ENCODE results near the gene LDB2.

Gene LDB2

DNA sequence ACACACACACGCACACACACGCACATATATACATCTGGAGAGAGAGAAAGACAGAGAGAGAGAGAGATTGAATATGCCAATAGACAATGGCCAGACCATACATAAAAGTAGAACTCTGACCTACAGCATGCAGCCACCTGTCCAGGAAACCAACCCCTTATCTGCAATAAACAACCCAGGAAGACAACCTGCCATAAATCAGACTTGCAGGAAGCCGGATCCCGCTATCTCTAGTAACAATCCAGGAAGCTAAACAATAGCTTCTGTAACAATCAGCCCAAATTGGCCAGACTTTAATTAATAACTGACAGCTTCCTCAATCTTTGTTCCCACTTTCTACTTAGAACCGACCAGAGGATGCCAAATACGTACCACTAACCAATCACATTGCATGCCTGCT lies 173.2 kb downstream of the LDB2 start:
- DNase-seq (ENCODE audit: low read depth in 1 of 2, low spot score in 1 of 2) = no peak

DNA sequence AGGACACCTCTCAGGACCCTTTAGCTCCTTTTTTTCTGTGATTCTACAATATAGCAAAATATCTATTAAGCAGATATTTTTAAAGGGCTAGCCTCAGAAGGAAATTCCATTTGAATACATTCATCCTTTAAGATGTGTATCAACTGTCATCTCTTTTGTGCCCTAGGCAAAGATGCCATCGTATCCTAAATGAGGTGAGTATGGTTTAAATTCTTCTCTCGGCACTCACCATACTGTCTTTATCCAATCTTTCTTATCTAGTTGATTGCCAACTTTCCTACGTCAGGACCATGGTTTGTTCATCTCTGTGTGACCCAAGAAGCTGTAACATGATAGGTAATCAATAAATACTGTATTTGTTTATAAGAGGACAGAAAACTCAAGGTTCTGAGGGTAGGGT lies 176.0 kb downstream of the LDB2 start:
- DNase-seq (ENCODE audit: low read depth in 1 of 2, low spot score in 1 of 2) = no peak

DNA sequence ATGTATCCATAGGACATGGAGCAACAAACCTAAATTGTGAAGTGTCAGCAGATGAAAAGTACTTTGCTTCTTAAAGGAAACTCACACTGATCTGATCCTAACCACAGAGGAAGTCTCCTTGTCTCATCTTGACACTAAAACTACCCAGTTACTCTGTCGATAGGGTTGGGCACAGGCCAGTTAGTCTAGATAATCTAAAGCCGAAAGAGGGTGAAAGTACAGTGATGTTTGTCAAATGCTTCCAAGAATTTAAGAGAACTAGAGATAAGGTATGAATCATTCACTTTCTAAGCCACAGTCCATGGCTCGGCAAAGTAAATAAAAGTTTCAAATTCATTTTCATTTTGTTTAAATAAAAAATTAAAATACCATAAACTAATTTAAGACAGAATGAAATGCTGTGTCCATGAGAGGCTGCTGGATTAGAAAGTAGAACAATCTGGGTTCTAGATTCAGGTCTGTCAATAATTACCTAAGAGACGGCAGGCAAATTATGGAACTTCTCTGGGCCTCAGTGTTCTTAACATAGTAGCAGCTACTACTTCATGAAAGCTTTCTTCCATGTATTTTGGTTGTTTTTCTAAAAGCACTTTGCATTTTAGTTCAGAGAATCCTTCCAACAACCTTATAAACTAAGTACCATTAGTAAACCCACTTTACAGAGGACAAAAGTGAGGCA lies 176.7 kb downstream of the LDB2 start:
- no peak for DNase-seq (ENCODE audit: low read depth in 1 of 2, low spot score in 1 of 2)

DNA sequence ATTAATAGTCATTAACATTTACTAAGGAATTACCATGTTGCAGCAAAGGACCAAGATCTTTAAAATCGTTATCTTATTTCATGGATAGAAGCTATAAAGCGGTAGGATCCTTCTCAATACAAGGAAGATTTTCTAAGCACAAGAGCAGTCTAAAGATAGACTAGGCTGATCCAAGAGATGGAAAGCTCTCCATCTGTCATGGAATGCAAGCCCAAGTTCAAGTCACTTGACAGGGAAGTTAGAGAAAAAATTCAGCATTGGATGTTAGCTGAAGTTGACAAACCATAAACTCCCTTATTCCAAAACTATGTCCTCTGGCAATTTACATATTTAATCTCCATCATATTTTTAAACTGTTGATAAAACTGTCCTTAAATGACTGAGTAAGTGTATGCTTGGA lies 177.7 kb downstream of the LDB2 start:
- DNase-seq (ENCODE audit: low read depth in 1 of 2, low spot score in 1 of 2) = no peak

DNA sequence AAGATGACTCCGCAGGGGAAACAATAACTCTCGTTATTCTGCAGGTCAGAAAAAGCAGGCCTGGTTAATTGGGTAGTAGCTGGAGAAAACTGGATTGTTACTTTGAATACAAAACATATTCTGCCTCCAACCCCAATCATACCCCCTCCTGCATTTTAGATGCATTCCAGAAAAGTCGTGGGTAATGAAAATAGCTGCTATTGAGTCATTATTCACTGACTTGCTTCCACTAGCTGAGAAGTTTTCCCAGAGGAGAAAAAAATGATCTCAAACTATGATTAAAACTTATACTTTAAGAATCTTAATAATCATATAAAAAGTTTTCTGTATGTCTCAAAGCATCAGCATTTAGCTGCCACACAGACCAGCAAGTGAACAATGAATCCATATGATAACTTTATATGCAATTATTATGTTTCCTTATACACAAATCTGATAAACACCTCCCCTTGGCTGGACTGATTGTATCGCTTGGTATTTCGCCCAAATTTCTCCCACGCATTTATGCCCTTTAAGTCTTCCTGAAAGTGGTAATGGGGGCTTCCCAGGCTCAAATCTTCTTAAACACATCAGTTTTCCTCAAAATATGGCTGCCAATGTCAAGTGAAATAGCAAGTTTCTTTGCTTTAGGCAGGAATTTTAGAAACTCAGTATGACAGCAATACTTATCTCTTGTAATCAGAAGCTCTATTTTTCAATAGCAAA lies 181.0 kb downstream of the LDB2 start:
- DNase-seq (ENCODE audit: low read depth in 1 of 2, low spot score in 1 of 2) = no peak

DNA sequence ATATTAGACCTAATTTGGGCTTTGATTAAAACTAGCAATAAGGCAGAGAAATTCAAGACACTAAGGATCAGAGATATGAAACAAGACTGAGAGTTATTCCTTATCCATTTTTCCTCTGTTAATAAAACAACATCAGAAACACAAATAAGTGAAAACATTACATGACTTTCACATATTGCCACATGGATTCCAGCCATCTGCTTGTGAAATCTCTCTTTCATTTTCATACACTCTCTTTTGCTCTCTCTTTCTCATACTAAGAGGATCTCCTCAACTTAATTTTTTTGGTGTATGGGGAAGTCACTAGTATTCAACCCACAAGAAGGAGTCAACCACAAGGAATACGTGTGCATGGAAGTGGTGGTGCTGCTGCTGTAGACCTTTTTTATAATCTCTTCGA lies 183.0 kb downstream of the LDB2 start:
- DNase-seq (ENCODE audit: low read depth in 1 of 2, low spot score in 1 of 2) = no peak

DNA sequence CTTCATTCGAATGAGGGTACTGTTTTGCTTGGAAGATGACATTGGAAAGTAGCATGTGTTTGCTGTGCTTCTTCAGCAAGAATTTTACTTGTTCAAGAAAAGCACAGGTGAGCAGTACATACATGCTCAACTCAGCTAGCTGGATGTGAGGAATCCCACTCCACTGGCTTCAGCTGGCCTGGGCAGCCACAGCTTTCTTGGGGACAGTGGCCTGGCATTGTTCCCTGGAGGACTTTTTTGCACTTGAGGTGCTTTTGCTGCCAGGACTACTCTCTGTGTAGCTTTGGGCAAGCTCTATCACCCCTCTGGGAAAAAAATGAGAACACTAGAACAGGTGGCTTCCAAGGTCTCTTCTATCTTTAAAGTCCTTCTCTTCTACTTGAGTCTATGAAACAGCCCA lies 184.3 kb downstream of the LDB2 start:
- DNase-seq (ENCODE audit: low read depth in 1 of 2, low spot score in 1 of 2) = no peak

DNA sequence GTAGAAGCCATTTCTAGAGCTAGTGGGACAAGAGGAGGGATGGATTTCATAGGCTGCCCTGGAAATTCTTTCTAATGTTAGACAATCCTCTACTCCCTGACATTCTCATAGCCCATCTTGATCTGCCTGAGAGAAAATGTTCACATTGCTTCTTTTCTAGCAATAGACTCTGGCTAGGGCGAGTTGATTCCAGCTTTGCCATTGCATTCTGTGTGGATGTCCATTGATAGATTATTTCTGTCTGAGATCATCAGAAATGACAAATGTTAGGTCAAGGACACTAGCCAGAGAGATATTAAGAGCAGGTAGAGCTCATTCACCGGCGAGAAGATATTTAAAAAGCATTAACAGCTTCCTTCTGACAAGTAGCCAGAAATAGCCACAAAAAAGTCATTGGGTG lies 184.7 kb downstream of the LDB2 start:
- DNase-seq (ENCODE audit: low read depth in 1 of 2, low spot score in 1 of 2) = no peak

DNA sequence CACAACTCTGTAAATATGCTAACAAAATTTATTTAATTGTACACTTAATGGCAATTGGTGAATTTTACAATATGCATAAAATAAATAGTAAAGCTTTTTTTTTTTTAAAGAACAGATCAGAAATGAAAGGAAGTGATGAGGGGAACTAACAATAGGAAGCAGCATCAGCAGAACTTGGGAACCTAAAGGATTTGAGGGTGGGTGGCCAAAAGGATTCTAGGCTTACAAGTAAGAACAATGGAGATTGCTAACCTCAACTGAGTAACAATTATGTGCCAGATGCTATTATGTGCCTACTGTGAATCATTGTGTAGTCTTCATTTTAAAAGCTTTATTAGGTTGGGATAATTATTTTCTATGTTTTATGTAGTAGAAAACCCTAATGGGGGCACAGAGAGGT lies 185.2 kb downstream of the LDB2 start:
- no peak for DNase-seq (ENCODE audit: low read depth in 1 of 2, low spot score in 1 of 2)

DNA sequence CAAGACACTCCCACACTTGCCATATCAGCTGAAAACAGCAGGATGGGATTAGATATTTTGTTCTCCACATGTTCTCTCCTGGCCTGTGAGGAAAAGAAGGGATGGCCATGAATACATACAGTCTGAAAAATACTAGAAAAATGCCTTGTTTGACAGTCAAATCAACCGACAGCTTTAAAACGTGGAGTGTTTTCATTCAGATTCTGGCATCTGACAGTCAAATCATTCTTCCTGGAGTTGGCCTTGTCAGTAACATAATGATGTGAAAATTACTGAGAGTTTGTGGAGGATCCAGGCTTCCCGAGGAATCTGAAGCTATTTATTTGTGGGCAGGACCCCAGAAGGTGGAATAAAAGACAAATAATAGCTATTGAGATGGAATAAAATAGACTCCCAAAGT lies 188.2 kb downstream of the LDB2 start:
- no peak for DNase-seq (ENCODE audit: low read depth in 1 of 2, low spot score in 1 of 2)

DNA sequence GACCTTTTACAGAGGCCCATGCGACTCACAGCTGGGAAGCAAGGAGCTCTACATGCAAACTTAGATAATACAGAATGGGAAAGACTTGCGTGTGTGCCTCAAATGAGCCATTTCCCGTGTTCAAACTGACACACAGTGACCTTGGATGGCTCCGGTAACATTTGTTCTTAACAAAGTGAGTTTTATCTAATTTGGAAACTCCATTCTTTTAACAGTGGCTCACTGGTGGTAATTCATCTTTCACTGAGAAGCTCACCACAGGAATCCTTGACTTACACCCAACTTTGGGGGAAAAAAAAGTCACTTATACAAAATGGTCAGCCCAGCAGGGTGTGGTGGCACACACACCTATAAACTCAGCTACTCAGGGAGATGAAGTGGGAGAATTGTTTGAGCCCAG lies 190.6 kb downstream of the LDB2 start:
- DNase-seq (ENCODE audit: low read depth in 1 of 2, low spot score in 1 of 2) = no peak

DNA sequence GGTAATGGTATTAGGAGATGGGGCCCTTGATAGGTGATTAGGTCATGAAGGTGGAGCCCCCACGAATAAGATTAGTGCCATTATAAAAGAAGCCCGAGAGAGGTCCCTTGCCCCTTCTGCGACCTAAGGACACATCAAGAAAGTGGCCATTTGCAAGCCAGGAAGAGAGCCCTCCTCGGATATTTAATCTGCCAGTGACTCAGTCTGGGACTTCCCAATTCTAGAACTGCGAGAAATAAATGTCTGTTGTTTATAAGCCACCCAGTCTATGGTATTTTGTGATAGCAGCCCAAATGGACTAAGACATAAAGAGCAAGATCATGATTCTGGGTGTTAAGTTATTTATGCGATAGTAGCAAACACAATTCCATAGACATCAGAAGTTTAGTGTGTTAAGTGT lies 192.2 kb downstream of the LDB2 start:
- no peak for DNase-seq (ENCODE audit: low read depth in 1 of 2, low spot score in 1 of 2)

DNA sequence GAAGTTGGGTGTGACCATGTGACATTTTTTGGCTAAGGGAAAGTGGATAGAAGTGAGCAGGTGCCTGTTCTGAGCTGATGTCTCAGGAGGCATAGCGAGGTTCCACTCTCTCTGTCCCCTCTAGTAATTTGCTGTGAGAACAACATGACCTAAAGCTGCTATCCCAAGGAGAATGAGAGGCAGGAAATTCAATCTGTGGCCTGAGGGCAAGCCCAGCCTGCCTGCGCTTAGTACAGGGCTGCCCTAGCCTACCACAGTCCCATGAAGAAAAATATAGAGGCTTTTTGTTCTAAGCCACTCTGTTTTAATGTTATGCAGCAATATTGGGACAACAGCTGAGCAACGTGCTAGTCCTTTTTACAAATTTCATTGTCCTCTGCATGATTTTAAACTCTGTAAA lies 193.1 kb downstream of the LDB2 start:
- DNase-seq (ENCODE audit: low read depth in 1 of 2, low spot score in 1 of 2) = no peak

DNA sequence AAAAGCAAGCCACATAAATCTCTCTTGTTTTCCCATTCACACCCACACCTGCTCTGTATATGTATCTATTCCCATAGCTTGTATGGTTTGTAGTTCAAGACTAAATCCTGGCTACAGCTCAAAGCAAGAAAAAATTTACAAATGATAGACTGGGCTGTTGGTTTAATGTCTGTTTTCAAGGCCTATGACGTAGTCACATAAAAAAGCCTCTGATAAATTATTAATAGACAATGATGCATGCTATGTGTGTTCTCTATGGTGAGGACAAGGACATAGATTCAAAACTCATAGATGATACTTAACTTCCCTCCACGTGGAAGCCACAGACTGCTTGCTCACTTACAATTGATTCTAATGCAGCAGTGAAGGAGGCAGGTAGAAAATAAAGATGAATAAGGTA lies 194.0 kb downstream of the LDB2 start:
- DNase-seq (ENCODE audit: low read depth in 1 of 2, low spot score in 1 of 2) = no peak

DNA sequence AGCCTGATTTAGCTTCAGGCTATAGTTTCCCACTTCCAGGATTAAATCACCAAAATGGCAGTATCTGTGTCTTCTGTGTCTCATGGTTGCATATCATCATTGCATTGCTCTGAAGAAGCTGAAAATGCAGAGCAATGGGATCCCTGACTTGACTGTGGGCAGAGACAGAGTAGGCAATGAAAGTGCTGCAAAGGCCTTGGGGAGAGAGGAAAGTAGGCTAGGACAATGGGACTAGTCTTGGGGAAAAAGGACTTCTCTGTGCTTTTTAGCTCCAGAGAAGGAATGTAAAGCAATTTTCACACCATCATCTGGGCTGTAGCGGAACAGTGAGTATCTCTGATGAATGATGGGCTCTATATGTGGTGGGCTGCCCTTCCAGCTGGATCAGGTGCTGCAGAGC lies 202.5 kb downstream of the LDB2 start:
- DNase-seq (ENCODE audit: low read depth in 1 of 2, low spot score in 1 of 2) = no peak

DNA sequence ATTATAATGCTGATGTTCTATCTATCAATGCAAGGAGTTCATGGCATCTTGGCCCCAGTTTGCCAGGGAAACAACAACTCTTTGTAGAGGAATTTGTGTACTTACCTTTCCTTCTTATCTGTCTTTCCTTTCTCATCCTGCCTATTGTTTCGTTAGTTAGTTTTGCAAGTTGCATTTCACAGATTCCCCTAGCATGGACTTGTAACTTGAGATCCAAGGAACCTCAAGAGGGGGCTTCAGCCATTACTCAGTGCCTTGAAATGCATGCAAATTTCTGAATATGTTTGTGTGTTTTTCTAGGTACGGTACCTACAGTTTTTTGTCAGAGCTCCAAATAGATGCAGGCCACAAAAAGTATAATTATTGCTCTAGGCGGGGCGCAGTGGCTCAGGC lies 203.6 kb downstream of the LDB2 start:
- DNase-seq (ENCODE audit: low read depth in 1 of 2, low spot score in 1 of 2) = no peak

DNA sequence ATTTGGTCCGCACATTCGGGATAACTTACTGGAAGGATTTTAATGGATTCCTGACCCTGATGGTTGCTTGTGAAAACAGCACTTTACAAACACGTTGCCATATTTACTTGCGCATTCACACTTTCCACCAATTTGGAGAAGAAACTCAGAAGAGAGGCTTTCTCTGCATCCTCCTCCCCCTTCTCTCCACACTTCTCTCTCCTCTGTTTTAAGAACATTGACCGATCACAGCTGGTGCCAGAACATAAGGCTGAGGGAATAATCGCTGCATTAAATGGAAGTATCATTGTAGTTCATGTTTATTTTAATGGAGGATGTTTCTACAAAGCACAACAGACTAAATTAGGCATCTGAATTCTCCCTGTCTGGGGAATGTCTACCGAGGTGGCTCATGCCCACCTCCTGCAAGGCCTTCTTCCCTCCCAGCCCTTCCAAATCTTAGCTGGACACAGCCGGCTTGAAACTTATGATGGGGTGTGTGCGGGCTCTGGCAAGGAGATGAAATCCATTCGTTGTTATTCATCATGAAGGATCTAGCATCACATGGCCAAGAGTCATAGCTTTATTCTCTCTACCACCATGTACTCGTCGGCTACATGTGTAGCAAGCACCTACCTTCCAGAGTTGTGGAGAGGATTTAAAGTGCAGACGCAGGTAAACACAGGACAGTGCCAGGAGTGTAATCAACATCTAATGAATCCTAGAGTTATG lies 204.1 kb downstream of the LDB2 start:
- no peak for DNase-seq (ENCODE audit: low read depth in 1 of 2, low spot score in 1 of 2)

DNA sequence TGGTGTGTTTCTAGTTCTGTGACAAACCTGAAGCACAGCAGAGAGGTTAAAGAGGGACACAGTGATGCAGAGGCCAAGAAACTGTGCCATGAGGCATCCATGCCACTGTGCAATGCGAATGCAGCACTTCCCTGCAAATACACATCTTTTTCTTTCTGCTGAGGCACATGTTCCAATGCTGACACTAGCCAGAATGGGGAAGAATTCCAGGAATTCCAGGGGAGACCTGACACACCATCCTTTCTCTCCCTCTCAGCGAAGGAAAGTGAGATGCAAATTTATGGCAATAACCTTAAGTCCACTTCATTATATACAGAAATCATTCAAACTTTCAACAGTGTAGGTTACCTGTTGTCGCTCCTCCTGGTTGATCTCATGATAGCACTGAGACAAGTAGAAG lies 204.8 kb downstream of the LDB2 start:
- no peak for DNase-seq (ENCODE audit: low read depth in 1 of 2, low spot score in 1 of 2)

DNA sequence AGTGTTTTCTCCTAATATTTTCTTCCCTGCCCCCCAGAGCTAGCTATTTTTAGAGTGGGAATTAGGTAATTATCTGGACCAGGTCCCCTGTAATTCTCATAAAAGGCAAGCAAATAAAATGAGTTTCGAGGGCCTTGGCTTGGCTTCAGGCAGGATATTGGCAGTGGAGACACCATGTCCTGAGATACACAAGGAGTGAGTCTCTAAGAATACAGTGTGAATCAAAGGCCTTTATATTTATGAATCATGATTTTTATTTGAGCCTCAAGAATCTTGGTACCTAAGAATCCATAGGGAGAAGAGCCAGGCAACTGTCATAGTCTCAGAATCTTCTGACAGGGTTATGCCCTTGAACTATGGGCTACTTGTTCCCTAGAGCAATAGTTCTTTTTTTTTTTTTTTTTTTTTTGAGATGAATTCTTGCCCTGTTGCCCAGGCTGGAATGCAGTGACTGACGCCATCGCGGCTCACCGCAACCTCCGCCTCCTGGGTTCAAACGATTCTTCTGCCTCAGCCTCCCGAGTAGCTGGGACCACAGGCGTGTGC lies 205.4 kb downstream of the LDB2 start:
- DNase-seq (ENCODE audit: low read depth in 1 of 2, low spot score in 1 of 2) = no peak

DNA sequence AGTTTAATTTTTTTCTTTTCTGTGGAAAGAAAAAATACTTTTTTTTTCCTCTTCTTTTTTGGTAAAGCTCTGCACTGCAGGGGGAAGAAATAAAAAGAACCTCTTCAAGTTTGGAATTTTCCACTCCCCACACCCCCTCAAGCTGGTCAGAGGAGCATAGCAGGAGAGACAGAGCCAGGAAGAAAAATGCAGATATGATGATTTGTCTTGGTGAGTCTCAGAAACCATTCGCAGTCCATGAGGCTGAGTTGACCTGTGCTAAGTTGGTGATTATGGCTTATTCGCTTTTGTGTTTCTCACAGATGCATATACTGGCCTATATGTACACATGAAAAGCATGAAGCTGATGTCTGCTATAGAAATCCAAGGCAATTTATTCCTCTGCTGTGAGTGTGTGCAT lies 205.9 kb downstream of the LDB2 start:
- no peak for DNase-seq (ENCODE audit: low read depth in 1 of 2, low spot score in 1 of 2)

DNA sequence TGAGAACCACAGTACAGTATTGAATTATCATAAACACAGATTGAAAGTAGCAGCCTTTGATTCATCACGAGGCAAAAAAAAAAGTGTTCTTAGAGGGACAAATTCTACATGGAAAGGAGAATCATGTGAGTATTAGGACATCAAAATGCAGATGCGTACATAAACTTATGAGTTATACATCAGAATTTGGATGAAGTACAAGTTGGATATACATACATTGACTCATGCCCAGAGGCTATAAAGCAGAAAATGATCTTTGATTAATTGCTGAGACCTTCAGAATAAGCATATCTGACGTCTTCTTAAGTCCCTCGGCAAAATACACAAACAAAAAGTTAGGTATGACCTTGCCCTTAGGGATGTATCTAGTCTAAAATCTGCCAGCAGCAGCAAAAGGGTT lies 206.4 kb downstream of the LDB2 start:
- DNase-seq (ENCODE audit: low read depth in 1 of 2, low spot score in 1 of 2) = no peak

DNA sequence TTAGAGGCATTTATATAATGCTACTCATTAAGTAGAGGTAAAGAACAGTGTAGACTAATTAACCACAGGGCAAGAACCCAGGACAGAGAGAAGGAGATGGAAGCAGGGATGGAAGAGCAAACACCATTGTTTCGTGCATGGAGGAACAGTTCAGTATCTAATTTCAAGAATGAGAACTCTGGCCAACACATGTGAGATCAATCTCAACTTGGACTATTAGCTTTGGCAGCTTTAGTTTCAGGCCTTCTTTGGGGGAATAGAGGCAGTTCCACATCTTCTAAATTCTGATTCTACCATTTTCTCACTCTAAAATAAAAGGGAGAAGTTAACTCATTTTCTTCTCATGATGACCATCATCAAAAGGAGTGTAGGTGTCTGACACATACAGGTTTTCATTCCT lies 207.0 kb downstream of the LDB2 start:
- DNase-seq (ENCODE audit: low read depth in 1 of 2, low spot score in 1 of 2) = no peak
